Measurements from ENCODE around the gene SRCAP.

SRCAP gene

DNA sequence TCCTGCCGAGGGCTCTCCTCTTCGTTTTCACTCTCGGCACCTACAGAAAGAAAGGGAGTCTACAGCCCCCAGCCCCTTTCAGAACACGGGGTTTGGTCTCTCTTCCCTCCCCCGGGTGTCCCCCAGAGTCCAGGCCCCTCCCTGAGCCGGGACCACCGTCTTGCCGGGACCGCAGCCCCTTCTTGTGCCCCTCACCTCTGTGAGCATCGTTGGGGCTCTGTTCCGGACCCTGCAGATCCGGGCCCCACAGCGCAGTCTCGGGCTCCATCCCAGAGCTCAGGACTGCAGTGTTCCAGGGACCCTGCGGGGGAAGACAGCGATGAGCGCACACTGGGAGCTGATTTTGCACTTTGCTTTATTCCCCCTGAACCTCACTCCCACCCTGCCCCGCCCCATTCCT lies 85.2 kb downstream of the SRCAP start:
- peak overlapping the region in 1 of 3 experiments; percentile 37 for H3K27ac Mint-ChIP-seq
- peaks cover 22% of the 10 kb centered on the region for H3K36me3 Mint-ChIP-seq (ENCODE audit: low read depth)
- peak overlapping the region; percentile 89 to 94 (median 93) for H3K4me3 Mint-ChIP-seq
- no peaks in the 10 kb centered on the region for H3K27me3 Mint-ChIP-seq (ENCODE audit: low read depth)
- no peaks in the 10 kb centered on the region for H3K9me3 Mint-ChIP-seq
- H3K4me1 Mint-ChIP-seq, result peaks cover 23% of the 10 kb centered on the region
- TF ChIP-seq, protein P1, sequence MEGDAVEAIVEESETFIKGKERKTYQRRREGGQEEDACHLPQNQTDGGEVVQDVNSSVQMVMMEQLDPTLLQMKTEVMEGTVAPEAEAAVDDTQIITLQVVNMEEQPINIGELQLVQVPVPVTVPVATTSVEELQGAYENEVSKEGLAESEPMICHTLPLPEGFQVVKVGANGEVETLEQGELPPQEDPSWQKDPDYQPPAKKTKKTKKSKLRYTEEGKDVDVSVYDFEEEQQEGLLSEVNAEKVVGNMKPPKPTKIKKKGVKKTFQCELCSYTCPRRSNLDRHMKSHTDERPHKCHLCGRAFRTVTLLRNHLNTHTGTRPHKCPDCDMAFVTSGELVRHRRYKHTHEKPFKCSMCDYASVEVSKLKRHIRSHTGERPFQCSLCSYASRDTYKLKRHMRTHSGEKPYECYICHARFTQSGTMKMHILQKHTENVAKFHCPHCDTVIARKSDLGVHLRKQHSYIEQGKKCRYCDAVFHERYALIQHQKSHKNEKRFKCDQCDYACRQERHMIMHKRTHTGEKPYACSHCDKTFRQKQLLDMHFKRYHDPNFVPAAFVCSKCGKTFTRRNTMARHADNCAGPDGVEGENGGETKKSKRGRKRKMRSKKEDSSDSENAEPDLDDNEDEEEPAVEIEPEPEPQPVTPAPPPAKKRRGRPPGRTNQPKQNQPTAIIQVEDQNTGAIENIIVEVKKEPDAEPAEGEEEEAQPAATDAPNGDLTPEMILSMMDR (IDR thresholded peaks at IDR 0.05; ENCODE audit: unreplicated experiment in 3 of 3), result no peak

DNA sequence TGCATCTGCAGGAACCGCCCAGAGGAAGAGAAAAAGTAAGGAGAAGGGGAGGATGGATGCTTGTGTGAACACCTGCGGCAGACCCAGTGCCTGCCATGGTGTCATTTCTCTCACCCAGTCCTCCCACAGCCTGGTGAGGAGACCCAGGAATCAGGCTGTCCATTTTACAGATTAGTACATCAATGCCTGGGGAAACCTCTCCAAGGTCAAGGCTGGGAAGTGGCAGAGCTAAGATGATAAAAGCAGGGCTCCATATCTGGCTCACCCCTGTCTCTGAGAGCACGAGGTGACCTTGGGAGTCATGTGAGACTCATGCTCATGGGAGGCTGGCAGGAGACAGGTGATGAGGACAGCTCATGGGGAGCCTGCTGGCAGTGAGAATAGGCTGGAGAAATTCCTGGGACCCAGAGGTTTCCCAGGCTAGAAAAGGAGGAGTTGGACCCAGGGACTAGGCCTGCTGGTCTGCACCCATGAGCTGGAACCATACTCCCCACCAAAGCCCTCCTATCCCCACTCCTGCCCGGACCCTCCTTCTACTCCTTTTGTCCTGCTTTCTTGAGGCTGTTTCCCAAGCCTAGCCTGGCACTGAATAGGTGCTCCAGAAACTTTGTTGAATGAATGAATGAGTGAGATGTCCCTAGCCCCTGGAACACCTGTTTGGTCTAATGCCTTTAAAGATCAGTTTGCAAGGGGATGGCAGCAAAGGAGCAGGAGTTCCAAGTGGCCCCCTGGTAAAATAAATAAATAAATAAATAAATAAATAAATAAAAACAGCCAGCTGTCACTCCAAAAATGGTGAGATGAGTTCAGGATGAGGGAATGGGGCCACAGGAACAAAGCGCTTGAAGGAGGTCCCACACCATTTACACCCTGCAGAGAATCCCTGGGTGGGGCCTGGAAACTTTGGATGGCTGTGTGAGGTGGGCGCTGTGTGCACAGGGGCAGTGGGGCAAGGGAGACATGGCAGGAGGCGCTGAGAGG lies 86.4 kb downstream of the SRCAP start:
- H3K4me1 Mint-ChIP-seq, result peaks cover 23% of the 10 kb centered on the region
- H3K9me3 Mint-ChIP-seq, result no peaks in the 10 kb centered on the region
- H3K27ac Mint-ChIP-seq, result peak overlapping the region; percentile 72 to 95 (median 94)
- TF ChIP-seq, protein P1 (IDR thresholded peaks at IDR 0.05; ENCODE audit: unreplicated experiment in 3 of 3), result no peak
- peaks cover 22% of the 10 kb centered on the region for H3K36me3 Mint-ChIP-seq (ENCODE audit: low read depth)
- no peaks in the 10 kb centered on the region for H3K27me3 Mint-ChIP-seq (ENCODE audit: low read depth)
- H3K4me3 Mint-ChIP-seq, result peak overlapping the region; percentile 89 to 94 (median 93)

DNA sequence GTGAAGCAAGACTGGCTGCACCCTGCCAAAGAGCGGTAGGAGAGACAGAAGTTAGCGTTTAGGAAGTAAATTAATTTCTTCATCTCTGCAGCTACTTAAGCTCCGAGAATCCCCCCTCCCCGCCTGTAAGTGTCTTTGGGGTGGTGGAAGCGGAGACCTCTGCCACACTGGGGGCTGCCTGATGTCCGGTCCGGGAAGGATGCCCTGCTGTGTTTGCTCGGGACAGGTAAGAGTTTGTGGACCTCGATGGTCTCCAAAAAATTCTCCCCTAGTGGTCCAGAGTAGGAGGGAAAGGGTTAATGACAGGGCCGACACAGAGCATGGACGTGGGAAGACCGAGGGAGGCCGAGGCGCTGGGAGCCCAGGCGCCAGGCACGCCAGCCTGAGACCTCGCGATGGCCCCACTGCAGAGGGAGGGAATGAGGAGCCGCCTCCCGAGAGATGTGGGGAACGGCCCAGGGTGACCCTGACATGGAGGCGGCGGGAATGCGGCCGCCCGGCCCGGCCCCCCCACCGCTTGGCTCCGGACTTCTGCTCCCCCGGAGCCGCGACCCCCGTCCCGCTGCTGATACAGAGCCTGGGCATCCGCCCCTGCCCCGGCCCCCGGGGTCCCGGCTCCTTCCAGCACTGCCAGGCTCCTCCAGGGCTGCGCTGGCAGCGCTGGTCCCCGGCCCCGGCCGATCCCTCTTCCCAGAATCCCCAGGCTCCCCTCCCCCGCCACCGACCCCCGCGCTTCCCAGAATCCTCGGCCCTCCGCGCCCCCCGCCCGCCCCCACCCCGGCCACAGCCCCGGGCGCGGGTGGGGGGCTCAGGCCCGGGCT lies 87.4 kb downstream of the SRCAP start:
- Mint-ChIP-seq H3K4me3 (peak overlapping the region; percentile 89 to 94 (median 93)), H3K27ac (peak overlapping the region; percentile 94 to 96 (median 95)), H3K9me3 (no peaks in the 10 kb centered on the region), H3K36me3 (ENCODE audit: low read depth) (peaks cover 16% of the 10 kb centered on the region), H3K4me1 (peaks cover 23% of the 10 kb centered on the region), H3K27me3 (ENCODE audit: low read depth) (no peaks in the 10 kb centered on the region)
- TF ChIP-seq, protein P1 (IDR thresholded peaks at IDR 0.05; ENCODE audit: unreplicated experiment in 3 of 3), result no peak

DNA sequence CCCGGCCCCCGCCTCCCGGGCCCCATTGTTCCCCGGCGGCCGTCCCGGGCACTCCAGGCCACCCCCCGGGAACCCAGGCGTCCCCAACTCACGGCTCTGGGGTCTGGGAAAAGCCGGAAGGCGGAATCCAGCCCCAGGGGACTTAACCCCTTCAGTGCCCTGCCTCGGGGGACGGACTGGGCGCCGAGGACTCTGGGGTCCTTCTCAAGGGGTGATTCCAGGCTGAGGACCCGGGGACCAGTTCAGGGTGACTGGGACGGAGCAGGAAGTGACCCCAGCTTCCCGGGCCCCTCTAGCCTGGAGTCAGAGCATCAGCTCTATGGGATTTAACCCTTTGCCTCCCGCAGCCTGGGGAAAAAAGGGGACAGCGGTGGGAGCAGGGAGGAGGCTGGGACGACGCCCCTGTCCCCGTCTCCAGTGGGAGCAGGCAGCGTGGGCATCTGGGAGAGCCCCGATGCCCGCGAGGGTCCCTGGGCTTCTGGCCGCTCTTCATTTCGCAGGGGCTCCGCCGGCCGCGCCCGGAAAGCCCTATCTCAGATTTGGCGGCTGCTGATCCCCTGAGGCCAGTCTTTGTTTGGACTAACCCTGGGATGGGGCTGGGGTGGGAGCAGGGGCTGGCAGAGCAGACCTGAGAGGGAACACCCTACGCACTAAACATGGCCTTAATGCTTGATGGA lies 88.1 kb downstream of the SRCAP start, which contains the start of gene ZNF629:
Gene ZNF629 (minus strand): TSS at position 270 of the 677 bp plus-strand sequence. CDS start 2,723 bp downstream, outside the sequence.
- peaks cover 9% of the 10 kb centered on the region for H3K36me3 Mint-ChIP-seq (ENCODE audit: low read depth)
- peak within 1 kb of the TSS; percentile 96 to 98 (median 96) for H3K27ac Mint-ChIP-seq
- TF ChIP-seq, protein P1 (IDR thresholded peaks at IDR 0.05; ENCODE audit: unreplicated experiment in 3 of 3), result no peak
- no peaks in the 10 kb centered on the region for H3K27me3 Mint-ChIP-seq (ENCODE audit: low read depth)
- peak within 1 kb of the TSS; percentile 93 to 96 (median 95) for H3K4me3 Mint-ChIP-seq
- H3K9me3 Mint-ChIP-seq, result no peaks in the 10 kb centered on the region
- H3K4me1 Mint-ChIP-seq, result peaks cover 23% of the 10 kb centered on the region

DNA sequence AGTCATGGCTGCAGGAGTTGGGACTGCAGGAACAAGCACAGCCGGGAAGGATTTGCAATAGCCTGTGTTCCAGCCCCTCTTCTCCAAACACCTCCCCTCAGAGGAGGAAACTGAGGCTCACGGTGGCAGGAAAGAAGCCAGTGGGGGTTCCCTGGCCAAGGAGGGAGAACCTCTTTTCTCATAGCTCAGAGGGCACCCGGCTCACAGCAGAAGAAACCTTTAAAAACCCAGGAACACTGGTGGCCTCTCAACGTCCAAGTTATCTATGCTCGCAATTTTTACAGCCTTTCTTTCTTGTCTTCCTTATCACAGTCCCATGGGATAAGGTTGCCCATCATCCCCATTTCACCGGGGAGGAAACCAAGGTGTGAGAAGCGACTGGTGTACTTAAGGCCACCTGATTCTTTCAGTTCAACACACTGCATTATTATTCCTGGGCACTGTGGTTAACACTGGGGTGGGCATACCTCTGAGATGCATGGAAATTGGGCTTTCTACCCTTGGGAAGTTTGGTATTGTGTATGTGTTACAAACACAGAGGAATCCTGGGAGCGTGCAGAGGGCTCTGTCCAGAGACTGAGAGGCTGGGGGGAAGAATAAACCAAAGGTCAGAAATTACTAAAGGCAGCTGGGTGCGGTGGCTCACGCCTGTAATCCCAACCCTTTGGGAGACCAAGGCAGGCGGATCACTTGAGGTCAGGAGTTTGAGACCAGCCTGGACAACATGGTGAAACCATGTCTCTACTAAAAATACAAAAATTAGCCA lies 88.8 kb downstream of the SRCAP start:
- Mint-ChIP-seq H3K4me3 (peak overlapping the region; percentile 91 to 96 (median 95)), H3K36me3 (ENCODE audit: low read depth) (peaks cover 7% of the 10 kb centered on the region)
- TF ChIP-seq, protein P1 (IDR thresholded peaks at IDR 0.05; ENCODE audit: unreplicated experiment in 3 of 3), result no peak

More for the DNA sequence above, 88.8 kb downstream of the SRCAP start:
- peaks cover 23% of the 10 kb centered on the region for H3K4me1 Mint-ChIP-seq
- peak overlapping the region; percentile 96 to 98 (median 96) for H3K27ac Mint-ChIP-seq
- no peaks in the 10 kb centered on the region for H3K9me3 Mint-ChIP-seq
- H3K27me3 Mint-ChIP-seq (ENCODE audit: low read depth), result no peaks in the 10 kb centered on the region
